ENCODE data around the gene NDUFS3.

Gene NDUFS3

DNA sequence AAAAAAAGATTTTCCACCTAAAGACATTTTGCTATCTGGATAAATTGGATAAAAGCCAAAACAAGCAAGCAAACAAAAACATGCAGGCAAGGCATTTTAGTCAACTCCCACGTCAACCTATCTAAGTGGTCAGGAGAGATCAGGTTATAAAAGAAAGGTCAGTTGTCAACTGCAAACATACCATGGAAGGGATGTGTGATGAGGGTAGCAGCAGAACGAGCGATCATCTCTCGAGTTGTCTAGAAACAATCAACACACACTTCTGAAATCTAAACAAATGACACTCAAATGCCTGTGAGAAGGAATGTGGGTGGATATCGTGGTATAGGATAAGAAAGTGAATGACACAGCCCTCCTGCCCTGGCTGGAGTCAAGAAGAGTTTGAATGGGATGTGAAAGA lies 52.6 kb downstream of the NDUFS3 start:
- DNase-seq (ENCODE audit: low read depth in 1 of 2, low spot score in 1 of 2), result no peak

Measured in activated T-helper 1 cell treated with anti-CD3 and anti-CD28 coated beads, Interleukin-2, amount 50 U/mL, for 16 hours (primary cell).